ENCODE results near the gene TRIM6. TPM values are rescaled to one million over a fixed set of nuclear protein-coding genes. Genes with fewer than 3 reads are reported as not detected.
"Not testable (repeated sequence)": the region's sequence is repeated elsewhere in the genome, so short reads cannot be mapped to it uniquely, and the experiment has no call there.

Gene TRIM6
- total RNA-seq, 1 experiment from 2014 or later = 0.75 TPM

DNA sequence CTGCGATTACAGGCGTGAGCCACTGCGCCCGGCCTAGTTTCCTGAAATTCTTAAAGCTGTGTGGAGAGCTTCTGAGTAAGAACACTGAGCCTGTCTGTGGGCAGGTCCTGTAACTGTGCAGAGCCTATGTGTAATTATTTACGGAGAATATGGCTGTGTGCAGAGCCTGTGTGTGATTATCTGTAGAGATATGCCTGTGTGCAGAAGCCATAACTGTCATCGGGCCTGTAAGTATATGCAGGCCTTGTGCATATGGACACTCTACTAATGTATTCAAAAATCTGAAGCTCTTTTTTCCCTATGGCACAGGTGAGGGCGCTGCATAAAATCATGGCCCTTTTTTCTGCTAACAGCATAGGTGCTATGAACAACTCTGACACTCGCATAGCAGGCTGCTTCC, 15.9 kb upstream of the TRIM6 start, which contains the start of gene OR52B6:
OR52B6 (plus strand) TSS at position 301 of the 400 bp plus-strand sequence; CDS start at position 301, 0 bp downstream.
- POLR2A ChIA-PET = no interaction called here

DNA sequence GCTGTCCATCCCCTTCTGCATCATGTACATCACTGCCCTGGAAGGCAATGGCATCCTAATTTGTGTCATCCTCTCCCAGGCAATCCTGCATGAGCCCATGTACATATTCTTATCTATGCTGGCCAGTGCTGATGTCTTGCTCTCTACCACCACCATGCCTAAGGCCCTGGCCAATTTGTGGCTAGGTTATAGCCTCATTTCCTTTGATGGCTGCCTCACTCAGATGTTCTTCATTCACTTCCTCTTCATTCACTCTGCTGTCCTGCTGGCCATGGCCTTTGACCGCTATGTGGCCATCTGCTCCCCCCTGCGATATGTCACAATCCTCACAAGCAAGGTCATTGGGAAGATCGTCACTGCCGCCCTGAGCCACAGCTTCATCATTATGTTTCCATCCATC, 15.4 kb upstream of the TRIM6 start:
- Mint-ChIP-seq H3K36me3 (ENCODE audit: insufficient read depth, unreplicated experiment) (no peaks in the 10 kb centered on the region), H3K4me1 (ENCODE audit: insufficient read depth, unreplicated experiment) (no peaks in the 10 kb centered on the region), H3K27ac (ENCODE audit: low read depth, unreplicated experiment) (no peak overlapping the region), H3K27me3 (ENCODE audit: insufficient read depth, unreplicated experiment) (no peaks in the 10 kb centered on the region), H3K4me3 (ENCODE audit: unreplicated experiment) (no peak overlapping the region), H3K9me3 (ENCODE audit: unreplicated experiment) (no peaks in the 10 kb centered on the region)
- TF ChIP-seq, protein P1, sequence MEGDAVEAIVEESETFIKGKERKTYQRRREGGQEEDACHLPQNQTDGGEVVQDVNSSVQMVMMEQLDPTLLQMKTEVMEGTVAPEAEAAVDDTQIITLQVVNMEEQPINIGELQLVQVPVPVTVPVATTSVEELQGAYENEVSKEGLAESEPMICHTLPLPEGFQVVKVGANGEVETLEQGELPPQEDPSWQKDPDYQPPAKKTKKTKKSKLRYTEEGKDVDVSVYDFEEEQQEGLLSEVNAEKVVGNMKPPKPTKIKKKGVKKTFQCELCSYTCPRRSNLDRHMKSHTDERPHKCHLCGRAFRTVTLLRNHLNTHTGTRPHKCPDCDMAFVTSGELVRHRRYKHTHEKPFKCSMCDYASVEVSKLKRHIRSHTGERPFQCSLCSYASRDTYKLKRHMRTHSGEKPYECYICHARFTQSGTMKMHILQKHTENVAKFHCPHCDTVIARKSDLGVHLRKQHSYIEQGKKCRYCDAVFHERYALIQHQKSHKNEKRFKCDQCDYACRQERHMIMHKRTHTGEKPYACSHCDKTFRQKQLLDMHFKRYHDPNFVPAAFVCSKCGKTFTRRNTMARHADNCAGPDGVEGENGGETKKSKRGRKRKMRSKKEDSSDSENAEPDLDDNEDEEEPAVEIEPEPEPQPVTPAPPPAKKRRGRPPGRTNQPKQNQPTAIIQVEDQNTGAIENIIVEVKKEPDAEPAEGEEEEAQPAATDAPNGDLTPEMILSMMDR (IDR thresholded peaks at IDR 0.05; ENCODE audit: unreplicated experiment) = no peak
- no peak for DNase-seq (ENCODE audit: unreplicated experiment)
- intact Hi-C loops (cut with micrococcal nuclease) = no loop called here
- POLR2A ChIA-PET = no interaction called here
- CTCF ChIA-PET = no interaction called here
- BruUV-seq (replicated peaks) = no TSS peak

More for the DNA sequence above, 15.9 kb upstream of the TRIM6 start, which contains the start of gene OR52B6:
- CTCF ChIA-PET = interaction anchor here (0.6 to 0.7 kb wide), 2 partner anchors 22 to 577 kb away, joined by 3 read pairs; no protein-coding TSS in a partner anchor
- Mint-ChIP-seq H3K4me1 (ENCODE audit: insufficient read depth, unreplicated experiment) (no peaks in the 10 kb centered on the region), H3K27ac (ENCODE audit: low read depth, unreplicated experiment) (no peak within 1 kb of the TSS), H3K9me3 (ENCODE audit: unreplicated experiment) (no peaks in the 10 kb centered on the region), H3K4me3 (ENCODE audit: unreplicated experiment) (no peak within 1 kb of the TSS), H3K36me3 (ENCODE audit: insufficient read depth, unreplicated experiment) (no peaks in the 10 kb centered on the region), H3K27me3 (ENCODE audit: insufficient read depth, unreplicated experiment) (no peaks in the 10 kb centered on the region)
- no peak for DNase-seq (ENCODE audit: unreplicated experiment)
- intact Hi-C loops (cut with micrococcal nuclease) = no loop called here
- TF ChIP-seq, protein P1 (IDR thresholded peaks at IDR 0.05; ENCODE audit: unreplicated experiment) = no peak
- BruUV-seq (replicated peaks) = no TSS peak

DNA sequence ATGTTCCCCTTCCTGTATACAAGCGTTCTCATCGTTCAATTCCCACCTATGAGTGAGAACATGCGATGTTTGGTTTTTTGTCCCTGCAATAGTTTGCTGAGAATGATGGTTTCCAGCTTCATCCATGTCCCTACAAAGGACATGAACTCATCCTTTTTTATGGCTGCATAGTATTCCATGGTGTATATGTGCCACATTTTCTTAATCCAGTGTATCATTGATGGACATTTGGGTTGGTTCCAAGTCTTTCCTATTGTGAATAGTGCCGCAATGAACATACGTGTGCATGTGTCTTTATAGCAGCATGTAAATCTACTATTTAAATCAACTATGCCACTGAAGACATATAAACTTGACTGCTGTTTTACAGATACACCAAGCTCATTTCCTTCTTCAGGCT, 12.0 kb upstream of the TRIM6 start:
- DNase-seq (ENCODE audit: unreplicated experiment); BruUV-seq (replicated peaks); H3K27ac Mint-ChIP-seq (ENCODE audit: low read depth, unreplicated experiment); H3K27me3 Mint-ChIP-seq (ENCODE audit: insufficient read depth, unreplicated experiment); H3K9me3 Mint-ChIP-seq (ENCODE audit: unreplicated experiment); H3K4me3 Mint-ChIP-seq (ENCODE audit: unreplicated experiment); H3K36me3 Mint-ChIP-seq (ENCODE audit: insufficient read depth, unreplicated experiment); H3K4me1 Mint-ChIP-seq (ENCODE audit: insufficient read depth, unreplicated experiment); intact Hi-C loops (cut with micrococcal nuclease); POLR2A ChIA-PET: not testable (repeated sequence)
- CTCF ChIA-PET = interaction anchor here (0.7 kb wide), 1 partner anchor 13 kb away, joined by 3 read pairs; no protein-coding TSS in a partner anchor

DNA sequence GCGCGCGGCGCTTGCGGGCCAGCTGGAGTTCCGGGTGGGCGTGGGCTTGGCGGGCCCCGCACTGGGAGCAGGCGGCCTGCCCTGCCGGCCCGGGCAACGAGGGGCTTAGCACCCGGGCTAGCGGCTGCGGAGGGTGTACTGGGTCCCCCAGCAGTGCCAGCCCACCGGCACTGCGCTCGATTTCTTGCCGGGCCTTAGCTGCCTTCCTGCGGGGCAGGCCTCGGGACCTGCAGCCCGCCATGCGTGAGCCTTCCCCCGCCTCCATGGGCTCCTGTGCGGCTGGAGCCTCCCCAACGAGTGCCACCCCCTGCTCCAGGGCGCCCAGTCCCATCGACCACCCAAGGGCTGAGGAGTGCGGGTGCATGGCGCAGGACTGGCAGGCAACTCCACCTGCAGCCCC, 6.5 kb upstream of the TRIM6 start:
- H3K4me3 Mint-ChIP-seq (ENCODE audit: unreplicated experiment); intact Hi-C loops (cut with micrococcal nuclease); DNase-seq (ENCODE audit: unreplicated experiment); H3K9me3 Mint-ChIP-seq (ENCODE audit: unreplicated experiment); H3K36me3 Mint-ChIP-seq (ENCODE audit: insufficient read depth, unreplicated experiment); H3K27ac Mint-ChIP-seq (ENCODE audit: low read depth, unreplicated experiment); BruUV-seq (replicated peaks); H3K4me1 Mint-ChIP-seq (ENCODE audit: insufficient read depth, unreplicated experiment); H3K27me3 Mint-ChIP-seq (ENCODE audit: insufficient read depth, unreplicated experiment); POLR2A ChIA-PET: not testable (repeated sequence)
- CTCF ChIA-PET = interaction anchor here (1.8 kb wide), 1 partner anchor 208 kb away, joined by 4 read pairs; no protein-coding TSS in a partner anchor

DNA sequence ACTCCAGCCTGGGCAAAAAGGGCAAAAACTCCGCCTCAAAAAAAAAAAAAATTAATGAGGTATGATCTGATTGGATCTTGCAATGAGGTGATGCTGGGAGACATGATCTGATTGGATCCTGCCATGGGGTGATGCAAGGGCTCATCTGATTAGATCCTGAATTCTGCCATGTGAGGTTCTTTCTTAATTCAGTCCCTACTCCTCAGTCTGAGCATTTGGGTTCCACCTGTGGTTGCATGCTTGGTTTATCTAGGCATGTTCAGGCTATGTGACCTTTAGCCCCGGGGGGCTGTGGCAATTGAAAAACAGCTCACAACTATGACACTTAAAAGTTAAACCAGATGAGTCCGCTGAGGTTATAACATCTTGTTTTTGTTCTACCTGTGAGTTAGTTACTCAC, 4.8 kb upstream of the TRIM6 start:
- H3K36me3 Mint-ChIP-seq (ENCODE audit: insufficient read depth, unreplicated experiment) = no peaks in the 10 kb centered on the region
- H3K27ac Mint-ChIP-seq (ENCODE audit: low read depth, unreplicated experiment) = no peak overlapping the region
- intact Hi-C loops (cut with micrococcal nuclease) = no loop called here

More for the DNA sequence above, 4.8 kb upstream of the TRIM6 start:
- Mint-ChIP-seq H3K4me3 (ENCODE audit: unreplicated experiment) (no peak overlapping the region), H3K4me1 (ENCODE audit: insufficient read depth, unreplicated experiment) (peaks cover 7% of the 10 kb centered on the region), H3K27me3 (ENCODE audit: insufficient read depth, unreplicated experiment) (no peaks in the 10 kb centered on the region), H3K9me3 (ENCODE audit: unreplicated experiment) (peaks cover 4% of the 10 kb centered on the region)
- no peak for DNase-seq (ENCODE audit: unreplicated experiment)
- TF ChIP-seq, protein P1 (IDR thresholded peaks at IDR 0.05; ENCODE audit: unreplicated experiment) = no peak
- CTCF ChIA-PET = interaction anchor here (0.6 to 1.8 kb wide), 6 partner anchors 8 to 1089 kb away, joined by 3 to 5 read pairs (median 4); no protein-coding TSS in a partner anchor
- no TSS peak for BruUV-seq (replicated peaks)
- POLR2A ChIA-PET = no interaction called here

Data from MCF 10A (cell line).